GM06990 (cell line): Measurements from ENCODE around the gene AEBP1.

Source experiments
- DNase-seq: peaks from one replicate; pipeline ENCODE4 v3.0.0-alpha.2; 2011; ENCODE audit not compliant: insufficient read length; ENCODE audit errors: extremely low read depth
- H3K27me3 ChIP-seq: replicated peaks from 2 replicates; pipeline ENCODE4 v1.6.0; 2011; ENCODE audit warnings: low read length; ENCODE audit not compliant: control insufficient read depth, insufficient read depth
- H3K36me3 ChIP-seq: 2 replicates; pipeline ENCODE4 v1.5.1; 2011; ENCODE audit warnings: low read length; ENCODE audit not compliant: control insufficient read depth, insufficient read depth
- H3K4me3 ChIP-seq: replicated peaks from 2 replicates; pipeline ENCODE4 v1.5.1; 2011; ENCODE audit warnings: low read depth, mild to moderate bottlenecking, control low read depth, low read length
- CTCF ChIP-seq: IDR thresholded peaks from 2 replicates; pipeline ENCODE4 v1.5.1; 2011; ENCODE audit warnings: low read length, control low read depth, mild to moderate bottlenecking, inconsistent platforms; ENCODE audit not compliant: insufficient read depth, poor library complexity, severe bottlenecking

Gene AEBP1

GRCh38 chr7:44086627-44087026 lies 17.5 kb upstream of the AEBP1 start:
- Histone ChIP-seq H3K36me3 (no peaks in the 10 kb centered on the region), H3K4me3 (no peak overlapping the region), H3K27me3 (no peaks in the 10 kb centered on the region)
- no peak for TF ChIP-seq CTCF
- no peak for DNase-seq

GRCh38 chr7:44087911-44088838 lies 16.0 kb upstream of the AEBP1 start:
- TF ChIP-seq CTCF, result no peak
- DNase-seq, result no peak
- Histone ChIP-seq H3K36me3 (no peaks in the 10 kb centered on the region), H3K27me3 (no peaks in the 10 kb centered on the region), H3K4me3 (no peak overlapping the region)

GRCh38 chr7:44093102-44093641 lies 11.0 kb upstream of the AEBP1 start:
- no peak for DNase-seq
- Histone ChIP-seq H3K27me3 (no peaks in the 10 kb centered on the region), H3K36me3 (no peaks in the 10 kb centered on the region), H3K4me3 (no peak overlapping the region)
- no peak for TF ChIP-seq CTCF

GRCh38 chr7:44094365-44094764 lies 9.8 kb upstream of the AEBP1 start:
- no peak for TF ChIP-seq CTCF
- Histone ChIP-seq H3K4me3 (no peak overlapping the region), H3K36me3 (no peaks in the 10 kb centered on the region)

GRCh38 chr7:44094883-44095592 lies 9.1 kb upstream of the AEBP1 start:
- DNase-seq, result no peak
- no peaks in the 10 kb centered on the region for H3K27me3 ChIP-seq
- TF ChIP-seq CTCF, result no peak
- H3K36me3 ChIP-seq, result no peaks in the 10 kb centered on the region
- no peak overlapping the region for H3K4me3 ChIP-seq

More at GRCh38 chr7:44094365-44094764, 9.8 kb upstream of the AEBP1 start:
- DNase-seq, result no peak
- no peaks in the 10 kb centered on the region for H3K27me3 ChIP-seq
